ENCODE results near the gene RNF181.
"Not testable (repeated sequence)": the region's sequence is repeated elsewhere in the genome, so short reads cannot be mapped to it uniquely, and the experiment has no call there.

Gene RNF181

GRCh38 chr2:85594715-85595300, 737 bp upstream of the RNF181 start:
- Histone ChIP-seq H3K9me3 (no peaks in the 10 kb centered on the region), H3K27me3 (ENCODE audit: low read depth) (no peaks in the 10 kb centered on the region), H3K36me3 (replicated peaks) (peaks cover 20% of the 10 kb centered on the region), H3K4me3 (peak overlapping the region; percentile 73), H3K4me1 (peaks cover 7% of the 10 kb centered on the region; the same call in 1 of the 2 replicates)
- in situ Hi-C loops (cut with MboI; ENCODE audit: low sequenced_read_pairs): no loop called here
- no peak for DNase-seq (ENCODE audit: low spot score in 2 of 2)

- Histone ChIP-seq H3K9me3 (no peaks in the 10 kb centered on the region), H3K4me3 (peak overlapping the region; percentile 73), H3K4me1 (peaks cover 7% of the 10 kb centered on the region; the same call in 1 of the 2 replicates), H3K36me3 (replicated peaks) (peaks cover 24% of the 10 kb centered on the region), H3K27me3 (ENCODE audit: low read depth) (no peaks in the 10 kb centered on the region)
- peak in 1 of 2 experiments; percentile 33 for DNase-seq (ENCODE audit: low spot score in 2 of 2)
- in situ Hi-C loops (cut with MboI; ENCODE audit: low sequenced_read_pairs): no loop called here
These were observed 435 bp downstream of the RNF181 start for GRCh38 chr2:85596026-85596333.

GRCh38 chr2:85596486-85597143, 1.1 kb downstream of the RNF181 start:
- in situ Hi-C loops (cut with MboI; ENCODE audit: low sequenced_read_pairs): no loop called here
- Histone ChIP-seq H3K27me3 (ENCODE audit: low read depth) (no peaks in the 10 kb centered on the region), H3K9me3 (no peaks in the 10 kb centered on the region), H3K4me1 (peaks cover 7% of the 10 kb centered on the region; the same call in 1 of the 2 replicates), H3K4me3 (peak overlapping the region; percentile 73), H3K36me3 (replicated peaks) (peaks cover 26% of the 10 kb centered on the region)
- no peak for DNase-seq (ENCODE audit: low spot score in 2 of 2)

GRCh38 chr2:85597241-85597640, 1.7 kb downstream of the RNF181 start:
- Histone ChIP-seq H3K36me3 (replicated peaks) (peaks cover 26% of the 10 kb centered on the region), H3K4me1 (peaks cover 7% of the 10 kb centered on the region; the same call in 1 of the 2 replicates), H3K9me3 (no peaks in the 10 kb centered on the region), H3K4me3 (no peak overlapping the region), H3K27me3 (ENCODE audit: low read depth) (no peaks in the 10 kb centered on the region)
- DNase-seq (ENCODE audit: low spot score in 2 of 2): no peak
- in situ Hi-C loops (cut with MboI; ENCODE audit: low sequenced_read_pairs): no loop called here

- H3K4me1 ChIP-seq: peaks cover 7% of the 10 kb centered on the region; the same call in 1 of the 2 replicates
These were observed 3.2 kb downstream of the RNF181 start for GRCh38 chr2:85598594-85599340.

GRCh38 chr2:85599468-85600234, 4.1 kb downstream of the RNF181 start:
- Histone ChIP-seq H3K36me3 (replicated peaks) (peaks cover 26% of the 10 kb centered on the region), H3K27me3 (ENCODE audit: low read depth) (no peaks in the 10 kb centered on the region), H3K4me1 (peaks cover 4% of the 10 kb centered on the region; the same call in 1 of the 2 replicates), H3K4me3 (no peak overlapping the region), H3K9me3 (no peaks in the 10 kb centered on the region)
- in situ Hi-C loops (cut with MboI; ENCODE audit: low sequenced_read_pairs): loop anchor here (5.0 kb wide), 1 partner anchor 37 kb away; the partner anchor contains the start of gene GGCX
- DNase-seq (ENCODE audit: low spot score in 2 of 2): no peak

More at GRCh38 chr2:85598594-85599340, 3.2 kb downstream of the RNF181 start:
- Histone ChIP-seq H3K36me3 (replicated peaks) (peaks cover 26% of the 10 kb centered on the region), H3K27me3 (ENCODE audit: low read depth) (no peaks in the 10 kb centered on the region), H3K4me3 (no peak overlapping the region), H3K9me3 (no peaks in the 10 kb centered on the region)
- no peak for DNase-seq (ENCODE audit: low spot score in 2 of 2)
- in situ Hi-C loops (cut with MboI; ENCODE audit: low sequenced_read_pairs): no loop called here

- H3K4me3 ChIP-seq: no peak overlapping the region
- in situ Hi-C loops (cut with MboI; ENCODE audit: low sequenced_read_pairs): loop anchor here (5.0 kb wide), 1 partner anchor 38 kb away; the partner anchor contains the start of gene GGCX
- peaks cover 26% of the 10 kb centered on the region for H3K36me3 ChIP-seq (replicated peaks)
- H3K27me3 ChIP-seq (ENCODE audit: low read depth): no peaks in the 10 kb centered on the region
- no peaks in the 10 kb centered on the region for H3K9me3 ChIP-seq
- H3K4me1 ChIP-seq: peaks cover 7% of the 10 kb centered on the region
- no peak for DNase-seq (ENCODE audit: low spot score in 2 of 2)
These were observed 4.7 kb downstream of the RNF181 start for GRCh38 chr2:85600235-85600575.

GRCh38 chr2:85600951-85601770, 5.6 kb downstream of the RNF181 start:
- Histone ChIP-seq H3K4me3 (no peak overlapping the region; the same call in 1 of the 2 replicates), H3K4me1 (peaks cover 17% of the 10 kb centered on the region), H3K27me3 (ENCODE audit: low read depth) (no peaks in the 10 kb centered on the region), H3K36me3 (replicated peaks) (peaks cover 26% of the 10 kb centered on the region), H3K9me3 (no peaks in the 10 kb centered on the region)
- DNase-seq (ENCODE audit: low spot score in 2 of 2): no peak
- in situ Hi-C loops (cut with MboI; ENCODE audit: low sequenced_read_pairs): loop anchor here (5.0 kb wide), 1 partner anchor 39 kb away; the partner anchor contains the start of gene GGCX

GRCh38 chr2:85601771-85602475, 6.4 kb downstream of the RNF181 start:
- peaks cover 19% of the 10 kb centered on the region for H3K4me1 ChIP-seq
- H3K9me3 ChIP-seq: no peaks in the 10 kb centered on the region
- H3K27me3 ChIP-seq (ENCODE audit: low read depth): no peaks in the 10 kb centered on the region
- H3K4me3 ChIP-seq: peak overlapping the region; percentile 71
- in situ Hi-C loops (cut with MboI; ENCODE audit: low sequenced_read_pairs): loop anchor here (5.0 kb wide), 1 partner anchor 40 kb away; the partner anchor contains the start of gene GGCX
- H3K36me3 ChIP-seq (replicated peaks): peaks cover 22% of the 10 kb centered on the region
- DNase-seq (ENCODE audit: low spot score in 2 of 2): no peak

GRCh38 chr2:85602476-85603234, 7.1 kb downstream of the RNF181 start, which contains the start of gene TMEM150A:
TMEM150A (minus strand) TSS chr2:85602698; CDS start chr2:85601948, 750 bp downstream.
- in situ Hi-C loops (cut with MboI; ENCODE audit: low sequenced_read_pairs): loop anchor here (5.0 kb wide), 1 partner anchor 40 kb away; the partner anchor contains the start of gene GGCX
- H3K4me1 ChIP-seq: peaks cover 19% of the 10 kb centered on the region
- H3K4me3 ChIP-seq: peak within 1 kb of the TSS; percentile 71
- DNase-seq (ENCODE audit: low spot score in 2 of 2): peak; percentile 87 to 93
- H3K27me3 ChIP-seq (ENCODE audit: low read depth): no peaks in the 10 kb centered on the region
- H3K9me3 ChIP-seq: no peaks in the 10 kb centered on the region
- H3K36me3 ChIP-seq (replicated peaks): peaks cover 17% of the 10 kb centered on the region

GRCh38 chr2:85604133-85604444, 8.5 kb downstream of the RNF181 start:
- Histone ChIP-seq H3K4me1 (peaks cover 19% of the 10 kb centered on the region), H3K36me3 (replicated peaks) (peaks cover 22% of the 10 kb centered on the region)
- H3K27me3 ChIP-seq (ENCODE audit: low read depth); DNase-seq (ENCODE audit: low spot score in 2 of 2); H3K9me3 ChIP-seq; H3K4me3 ChIP-seq: not testable (repeated sequence)
- in situ Hi-C loops (cut with MboI; ENCODE audit: low sequenced_read_pairs): loop anchor here (5.0 kb wide), 1 partner anchor 42 kb away; the partner anchor contains the start of gene GGCX
